GM20000 (cell line): ENCODE measurements around the gene MYO7B.
A peak's percentile ranks its signal among the peaks of the same experiment; 100 is the strongest.

Source experiments
- DNase-seq: peaks from one replicate; pipeline ENCODE4 v3.0.0; 2012; ENCODE audit warnings: low spot score
- CTCF ChIP-seq: IDR thresholded peaks from 2 replicates; pipeline ENCODE4 v1.5.1; 2012; ENCODE audit warnings: mild to moderate bottlenecking, control low read depth; ENCODE audit errors: extremely low read depth, missing control alignments

Gene MYO7B

DNA sequence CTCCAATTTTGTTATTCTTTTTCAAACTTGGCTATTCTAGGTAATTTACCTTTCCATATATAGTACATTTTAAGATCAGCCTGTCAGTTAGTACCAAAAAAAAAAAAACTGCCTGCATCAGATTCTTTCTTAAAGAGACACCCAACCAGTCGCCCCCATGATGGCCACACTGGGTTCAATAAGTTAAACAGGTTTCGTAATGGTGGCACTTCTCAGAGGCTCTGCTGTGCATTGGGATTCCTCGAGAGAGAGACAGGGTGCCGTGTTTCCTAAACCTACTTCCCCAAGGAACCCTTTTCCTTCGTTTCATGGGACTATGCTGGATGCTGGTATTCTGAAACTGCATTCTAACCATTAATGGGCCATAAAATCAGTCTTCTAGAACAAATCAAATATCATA is 37.4 kb downstream of the MYO7B start:
- TF ChIP-seq CTCF, result no peak
- no peak for DNase-seq

- DNase-seq, result no peak
- no peak for TF ChIP-seq CTCF
Measured at GRCh38 chr2:127573298-127573697, 37.8 kb downstream of the MYO7B start.

DNA sequence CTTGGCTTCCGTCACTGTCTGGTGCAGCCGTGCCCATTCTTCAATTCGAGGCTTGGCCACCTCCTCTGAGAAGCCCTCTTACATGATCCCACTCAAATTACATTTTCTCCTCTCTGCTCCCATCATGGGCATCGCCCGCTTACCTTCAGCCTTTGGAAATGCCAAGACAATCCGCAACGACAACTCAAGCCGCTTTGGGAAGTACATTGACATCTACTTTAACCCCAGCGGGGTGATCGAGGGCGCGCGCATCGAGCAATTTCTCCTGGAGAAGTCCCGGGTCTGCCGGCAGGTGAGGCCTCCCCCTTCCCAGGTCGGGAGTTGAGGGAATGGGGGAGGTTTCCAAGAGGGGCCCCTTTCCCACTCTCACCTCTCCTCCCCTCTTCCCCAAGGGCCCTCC is 38.3 kb downstream of the MYO7B start:
- TF ChIP-seq CTCF, result no peak
- DNase-seq, result no peak

DNA sequence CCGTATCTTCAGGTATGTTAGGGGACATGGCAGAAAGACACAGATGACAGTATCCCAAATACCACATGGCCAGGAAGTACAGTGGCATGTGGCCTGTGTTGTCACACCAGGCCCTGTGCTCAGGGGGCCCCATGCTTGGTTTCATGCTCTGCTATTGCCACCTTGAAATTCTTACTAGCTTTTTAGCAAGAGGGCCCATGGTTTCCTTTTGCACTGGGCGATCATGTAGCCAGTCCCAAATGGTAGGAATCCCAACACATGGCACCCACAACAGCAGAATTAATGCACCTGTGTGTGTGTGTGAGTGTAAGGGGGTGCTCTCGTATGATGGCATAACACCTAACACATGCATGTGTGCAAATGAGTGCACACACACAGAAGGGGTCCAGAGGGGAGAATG is 39.2 kb downstream of the MYO7B start:
- TF ChIP-seq CTCF, result no peak

GRCh38 chr2:127575185-127575765 is 39.8 kb downstream of the MYO7B start:
- TF ChIP-seq CTCF, result no peak
- peak; percentile 54 for DNase-seq

More for the DNA sequence above, 39.2 kb downstream of the MYO7B start:
- DNase-seq, result no peak

DNA sequence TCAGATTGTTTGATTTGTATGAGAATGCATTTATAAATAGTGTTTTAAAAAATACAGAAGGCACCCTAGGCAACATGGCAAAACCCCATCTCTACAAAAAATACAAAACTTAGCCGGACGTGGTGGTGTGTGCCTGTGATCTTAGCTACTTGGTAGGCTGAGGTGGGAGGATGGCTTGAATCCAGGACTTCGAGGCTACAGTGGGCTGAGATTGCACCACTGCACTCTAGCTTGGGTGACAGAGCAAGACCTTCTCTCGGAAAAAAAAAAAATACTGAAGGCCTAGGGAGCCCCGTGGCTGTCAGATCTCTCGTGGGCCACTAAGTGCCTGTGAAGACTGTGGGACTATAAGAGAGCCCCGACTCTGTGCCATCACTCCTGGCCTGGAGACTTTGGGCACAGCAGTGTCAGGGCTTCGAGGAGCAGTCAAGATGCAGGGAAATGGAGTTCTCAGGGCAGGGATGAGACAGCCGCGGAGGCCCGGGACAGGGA is 40.5 kb downstream of the MYO7B start:
- no peak for DNase-seq
- TF ChIP-seq CTCF, result no peak

- no peak for DNase-seq
- TF ChIP-seq CTCF, result no peak
Measured at GRCh38 chr2:127576433-127577207, 41.1 kb downstream of the MYO7B start.
